ENCODE measurements around the gene OR52N2.
A peak's percentile ranks its signal among the peaks of the same experiment; 100 is the strongest.

OR52N2 gene

DNA sequence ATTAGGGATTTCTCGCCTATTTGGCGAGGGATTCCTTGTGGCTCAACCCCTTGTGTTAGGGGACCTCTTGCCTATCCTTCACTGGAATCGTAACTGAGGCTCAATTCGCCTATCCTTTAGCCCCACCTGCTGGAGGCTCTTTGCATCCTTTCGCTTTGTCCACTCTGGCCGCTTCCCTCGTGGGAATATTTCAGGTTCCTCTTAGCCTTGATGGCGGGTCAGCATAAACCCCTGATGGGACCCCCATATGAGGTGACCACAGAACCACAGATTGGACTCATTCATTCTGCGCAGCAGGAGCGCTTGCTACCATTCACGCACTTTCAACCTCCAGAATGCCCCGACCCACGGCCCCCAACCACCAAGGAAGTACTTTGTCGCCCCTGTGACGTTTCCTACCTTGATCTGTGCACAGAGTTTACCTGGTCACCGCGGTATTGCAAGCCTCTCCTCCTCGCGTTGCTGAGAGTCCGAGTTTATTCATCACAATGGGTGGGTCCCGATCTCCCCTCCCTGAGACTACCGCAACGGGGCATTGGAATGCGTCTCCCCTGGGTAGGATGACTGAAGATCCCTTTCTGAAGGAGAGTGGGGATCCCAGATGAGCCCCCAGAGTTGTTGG, at the start of gene OR52N2:
OR52N2 (plus strand) TSS at position 425 of the 622 bp plus-strand sequence. CDS start 11,412 bp downstream, outside the sequence.
- in situ Hi-C loops (cut with HindIII; ENCODE audit: low pct_unique_long_range_greater_than_20kb, low sequenced_read_pairs) = no loop called here
- peak in 1 of 2 experiments; percentile 82 for DNase-seq (ENCODE audit: low read depth in 1 of 2, low spot score in 1 of 2)
- no peak for TF ChIP-seq JUND (IDR thresholded peaks at IDR 0.05; ENCODE audit: low read depth)

DNA sequence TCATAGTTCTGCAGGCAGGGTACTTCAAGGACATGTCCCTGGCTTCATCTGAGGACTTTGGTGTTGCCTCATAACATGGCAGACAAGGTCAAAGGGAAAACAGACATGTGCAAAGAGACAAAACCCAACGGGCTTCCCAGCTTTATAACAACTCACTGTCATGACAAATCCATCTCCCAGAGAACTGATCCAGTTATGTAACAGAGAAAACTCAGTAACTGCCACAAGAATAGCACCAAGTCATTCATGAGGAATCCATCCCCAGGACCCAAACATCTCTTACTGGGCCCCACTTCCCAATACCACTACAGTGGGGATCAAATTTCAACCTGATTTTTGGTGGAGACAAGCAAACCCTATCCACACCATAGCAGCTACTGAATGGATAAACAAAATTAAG, 41.7 kb upstream of the OR52N2 start:
- TF ChIP-seq JUND (IDR thresholded peaks at IDR 0.05; ENCODE audit: low read depth) = no peak
- no peak for DNase-seq (ENCODE audit: low read depth in 1 of 2, low spot score in 1 of 2)
- in situ Hi-C loops (cut with HindIII; ENCODE audit: low pct_unique_long_range_greater_than_20kb, low sequenced_read_pairs) = no loop called here

DNA sequence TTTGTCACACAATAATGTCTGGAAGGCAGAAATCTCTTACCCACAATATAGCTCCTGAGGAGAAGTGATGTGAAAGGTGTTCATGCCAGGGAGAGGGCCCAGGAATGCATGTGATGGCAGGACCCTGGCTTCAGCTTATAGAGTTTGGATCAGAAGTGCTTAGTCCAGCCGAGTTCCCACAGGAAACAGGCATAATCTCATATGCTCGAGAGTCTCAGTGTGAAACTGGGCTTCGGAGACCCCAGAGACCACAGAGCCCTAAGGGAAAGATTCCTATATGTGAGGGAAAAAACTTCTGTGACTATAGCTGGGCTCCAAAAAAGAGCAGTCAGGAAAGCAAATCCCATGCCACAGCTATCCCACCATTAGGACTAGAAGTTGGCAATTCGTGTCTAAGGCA, 25.5 kb upstream of the OR52N2 start, which contains the start of gene OR52N5:
OR52N5 (minus strand) TSS at position 101 of the 400 bp plus-strand sequence. CDS start 4,721 bp downstream, outside the sequence.
- no peak for TF ChIP-seq JUND (IDR thresholded peaks at IDR 0.05; ENCODE audit: low read depth)
- no peak for DNase-seq (ENCODE audit: low read depth in 1 of 2, low spot score in 1 of 2)
- in situ Hi-C loops (cut with HindIII; ENCODE audit: low pct_unique_long_range_greater_than_20kb, low sequenced_read_pairs) = no loop called here

DNA sequence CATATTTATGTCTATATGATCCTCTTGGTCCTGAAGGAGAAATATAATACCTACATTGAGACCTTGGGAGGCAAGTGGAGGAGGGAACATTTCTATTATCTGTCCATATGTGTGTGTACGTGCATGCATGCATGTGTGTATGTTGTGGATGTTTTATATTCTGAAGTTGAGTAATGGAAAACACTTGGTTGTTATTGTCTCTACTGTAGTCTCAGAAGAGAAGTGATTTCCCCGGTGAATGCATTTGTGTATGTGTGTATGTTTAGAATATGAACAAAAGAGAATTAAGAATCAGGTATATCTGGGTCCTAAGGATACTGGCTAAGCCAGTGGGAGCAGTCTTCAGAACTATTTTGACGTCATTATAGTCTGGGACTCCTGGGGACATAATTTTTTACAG, 17.6 kb upstream of the OR52N2 start, which contains the start of gene OR52N1:
OR52N1 (minus strand) TSS at position 101 of the 400 bp plus-strand sequence. CDS start 2,449 bp downstream, outside the sequence.
- TF ChIP-seq JUND (IDR thresholded peaks at IDR 0.05; ENCODE audit: low read depth) = no peak
- DNase-seq (ENCODE audit: low read depth in 1 of 2, low spot score in 1 of 2) = no peak
- in situ Hi-C loops (cut with HindIII; ENCODE audit: low pct_unique_long_range_greater_than_20kb, low sequenced_read_pairs) = no loop called here

DNA sequence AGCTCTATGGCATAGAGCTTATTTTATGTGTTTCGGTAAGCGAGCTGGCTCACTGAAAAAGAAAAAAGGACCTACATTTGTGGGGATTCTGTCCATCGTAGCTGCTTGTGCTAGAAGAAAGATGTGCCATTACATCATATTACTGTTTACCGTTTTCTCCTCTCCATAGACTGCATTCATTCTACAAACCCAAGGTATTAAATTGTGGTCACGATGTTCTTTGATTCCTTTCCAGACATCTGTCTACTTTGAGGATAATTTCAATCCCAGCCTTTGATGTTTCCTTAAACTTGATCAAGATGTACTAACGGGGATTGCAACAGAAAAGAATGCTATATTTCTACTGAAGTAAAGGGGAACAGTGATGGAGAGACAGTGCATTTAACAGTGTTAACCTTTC, 12.2 kb upstream of the OR52N2 start:
- in situ Hi-C loops (cut with HindIII; ENCODE audit: low pct_unique_long_range_greater_than_20kb, low sequenced_read_pairs) = no loop called here
- no peak for DNase-seq (ENCODE audit: low read depth in 1 of 2, low spot score in 1 of 2)
- TF ChIP-seq JUND (IDR thresholded peaks at IDR 0.05; ENCODE audit: low read depth) = no peak

DNA sequence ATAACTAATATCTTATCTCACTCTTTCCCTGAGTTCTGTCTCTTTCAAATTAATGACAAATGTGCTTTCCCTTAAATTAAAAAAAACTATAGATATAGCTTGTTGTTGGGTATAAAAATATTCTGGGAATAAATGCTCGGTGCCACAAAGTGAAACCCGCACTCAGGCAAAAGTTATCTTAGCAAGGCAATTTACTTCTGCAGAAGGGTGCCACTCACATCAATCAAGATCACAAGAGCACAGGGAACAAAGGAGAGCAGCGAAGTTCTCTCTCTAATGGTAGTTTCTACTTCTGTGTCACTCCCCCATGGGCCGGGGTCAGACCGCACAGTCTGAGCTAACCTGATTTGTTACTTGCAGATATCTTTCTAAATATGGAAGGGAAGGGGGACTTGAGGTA, 4.7 kb upstream of the OR52N2 start:
- in situ Hi-C loops (cut with HindIII; ENCODE audit: low pct_unique_long_range_greater_than_20kb, low sequenced_read_pairs) = no loop called here
- no peak for DNase-seq (ENCODE audit: low read depth in 1 of 2, low spot score in 1 of 2)
- TF ChIP-seq JUND (IDR thresholded peaks at IDR 0.05; ENCODE audit: low read depth) = no peak

DNA sequence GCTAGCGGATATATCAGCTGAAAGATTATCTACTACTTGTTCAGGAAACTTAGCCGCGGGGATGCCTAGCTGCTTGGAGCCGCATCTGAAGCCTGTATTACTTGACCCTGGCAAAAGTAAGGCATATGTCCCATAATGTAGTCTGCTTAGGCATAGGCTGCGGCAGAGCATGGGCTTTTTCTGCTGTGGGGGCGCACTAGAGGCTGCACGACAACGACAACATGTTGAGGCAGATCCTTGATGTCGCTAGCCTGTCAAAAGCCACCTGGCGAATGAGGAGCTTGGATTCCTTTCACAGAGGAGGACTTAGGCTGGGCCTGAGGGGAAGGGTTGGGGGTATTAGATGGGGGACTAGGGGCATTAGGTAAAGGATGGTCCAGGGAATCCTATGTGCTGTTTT, 1.1 kb upstream of the OR52N2 start:
- DNase-seq (ENCODE audit: low read depth in 1 of 2, low spot score in 1 of 2) = no peak
- no peak for TF ChIP-seq JUND (IDR thresholded peaks at IDR 0.05; ENCODE audit: low read depth)
- in situ Hi-C loops (cut with HindIII; ENCODE audit: low pct_unique_long_range_greater_than_20kb, low sequenced_read_pairs) = no loop called here

DNA sequence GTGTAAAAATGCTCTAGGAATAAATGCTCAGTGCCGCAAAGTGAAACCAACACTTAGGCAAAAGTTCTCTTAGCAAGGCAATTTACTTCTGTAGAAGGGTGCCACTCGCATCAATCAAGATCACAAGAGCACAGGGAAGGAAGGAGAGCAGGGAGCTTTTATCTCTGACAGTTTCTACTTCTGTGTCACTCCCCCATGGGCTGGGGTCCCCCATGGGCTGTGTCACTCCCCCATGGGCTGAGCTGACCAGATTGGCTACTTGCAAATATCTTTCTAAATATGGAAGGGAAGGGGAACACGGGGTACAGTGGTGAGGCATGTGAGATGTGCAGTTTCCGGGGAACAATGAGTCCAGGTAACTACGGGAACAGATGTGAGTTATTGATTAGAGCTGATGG, 397 bp downstream of the OR52N2 start:
- no peak for TF ChIP-seq JUND (IDR thresholded peaks at IDR 0.05; ENCODE audit: low read depth)
- in situ Hi-C loops (cut with HindIII; ENCODE audit: low pct_unique_long_range_greater_than_20kb, low sequenced_read_pairs) = no loop called here
- no peak for DNase-seq (ENCODE audit: low read depth in 1 of 2, low spot score in 1 of 2)

DNA sequence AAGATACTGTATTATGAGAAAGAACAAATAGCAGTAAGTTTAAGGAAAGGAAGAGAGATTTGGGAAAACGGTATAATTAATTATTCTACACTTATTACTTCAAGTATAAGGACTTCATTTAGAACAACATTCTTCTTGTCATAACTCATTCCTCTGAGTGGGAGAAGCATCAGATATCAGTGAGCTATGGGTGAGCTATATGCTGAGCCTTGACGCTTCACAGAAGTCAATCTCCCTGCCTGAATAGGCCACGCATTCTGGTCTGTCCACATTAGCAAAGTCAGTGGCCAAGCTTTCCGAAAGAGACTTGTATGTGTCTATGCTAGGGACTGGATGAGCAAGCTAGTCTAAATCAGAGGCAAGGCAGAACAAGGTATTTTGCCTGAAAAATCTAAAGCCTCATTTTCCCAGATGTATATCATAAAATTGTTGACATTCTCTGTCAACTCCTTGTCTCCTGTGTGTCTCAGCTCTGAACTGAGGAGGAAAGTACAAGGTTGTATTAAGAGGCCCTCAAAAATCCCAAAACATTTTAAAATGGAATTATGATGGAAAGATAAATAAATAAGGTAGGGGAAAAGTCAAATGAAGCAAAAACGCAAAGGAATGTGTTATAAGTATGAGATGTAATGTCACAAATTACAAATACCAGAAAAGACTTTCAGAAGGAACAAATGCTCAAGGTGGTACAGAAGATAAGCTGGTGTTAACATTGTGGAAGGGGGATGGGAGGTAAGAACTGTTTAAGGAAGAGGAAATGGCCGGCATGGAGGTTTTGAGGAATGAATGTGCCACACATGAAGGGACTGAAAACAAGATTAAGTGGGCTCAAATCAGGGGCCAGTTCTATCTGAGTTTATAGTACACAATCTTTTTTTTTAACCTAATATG, 1.4 kb downstream of the OR52N2 start:
- no peak for TF ChIP-seq JUND (IDR thresholded peaks at IDR 0.05; ENCODE audit: low read depth)
- in situ Hi-C loops (cut with HindIII; ENCODE audit: low pct_unique_long_range_greater_than_20kb, low sequenced_read_pairs) = no loop called here
- DNase-seq (ENCODE audit: low read depth in 1 of 2, low spot score in 1 of 2) = no peak

DNA sequence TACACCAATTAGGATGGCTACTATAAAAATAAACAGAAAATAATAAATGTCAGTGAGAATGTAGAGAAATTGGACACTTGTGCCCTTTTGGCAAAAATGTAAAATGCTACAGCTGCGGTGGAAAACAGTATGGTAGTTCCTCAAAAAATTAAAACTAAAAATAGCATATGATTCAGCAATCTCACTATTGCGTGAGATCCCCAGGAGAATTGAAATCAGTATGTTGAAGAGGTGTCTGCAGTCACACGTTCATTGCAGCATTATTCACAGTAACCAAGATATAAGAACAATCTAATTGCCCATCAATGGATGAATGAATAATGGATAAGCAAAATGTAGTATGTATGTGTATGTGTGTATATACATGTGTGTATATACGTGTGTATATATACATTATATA, 6.8 kb downstream of the OR52N2 start:
- no peak for DNase-seq (ENCODE audit: low read depth in 1 of 2, low spot score in 1 of 2)
- in situ Hi-C loops (cut with HindIII; ENCODE audit: low pct_unique_long_range_greater_than_20kb, low sequenced_read_pairs) = no loop called here
- TF ChIP-seq JUND (IDR thresholded peaks at IDR 0.05; ENCODE audit: low read depth) = no peak

DNA sequence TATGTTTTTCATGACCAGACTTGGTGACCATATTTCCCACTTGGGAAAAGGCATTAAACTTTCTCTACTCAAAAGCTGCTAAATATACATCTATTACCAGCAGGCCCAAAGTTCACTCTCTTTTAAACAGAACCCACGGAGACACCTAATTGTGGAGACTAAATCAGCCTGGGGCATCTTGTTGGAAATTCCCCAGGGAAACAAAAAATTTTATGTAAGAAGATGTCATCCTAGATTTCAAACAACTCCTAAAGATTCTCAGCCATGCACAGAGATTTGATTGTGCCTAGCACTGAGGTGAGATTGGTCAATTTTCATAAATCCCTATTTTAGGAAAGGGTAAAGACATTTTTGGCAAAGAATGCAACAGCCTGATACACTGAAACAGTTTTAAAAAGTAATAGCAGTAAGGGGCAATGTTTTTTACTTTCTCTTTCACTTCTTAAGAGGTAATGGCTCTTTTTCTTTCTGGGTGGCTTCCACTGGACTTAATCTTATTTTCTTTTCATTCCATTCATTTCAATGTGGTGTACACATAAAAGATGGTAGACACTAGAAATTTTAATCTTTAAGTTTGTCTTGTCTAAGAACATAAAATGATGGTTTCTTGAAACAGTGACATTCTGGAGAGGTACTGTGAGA, 9.6 kb downstream of the OR52N2 start:
- in situ Hi-C loops (cut with HindIII; ENCODE audit: low pct_unique_long_range_greater_than_20kb, low sequenced_read_pairs) = no loop called here

DNA sequence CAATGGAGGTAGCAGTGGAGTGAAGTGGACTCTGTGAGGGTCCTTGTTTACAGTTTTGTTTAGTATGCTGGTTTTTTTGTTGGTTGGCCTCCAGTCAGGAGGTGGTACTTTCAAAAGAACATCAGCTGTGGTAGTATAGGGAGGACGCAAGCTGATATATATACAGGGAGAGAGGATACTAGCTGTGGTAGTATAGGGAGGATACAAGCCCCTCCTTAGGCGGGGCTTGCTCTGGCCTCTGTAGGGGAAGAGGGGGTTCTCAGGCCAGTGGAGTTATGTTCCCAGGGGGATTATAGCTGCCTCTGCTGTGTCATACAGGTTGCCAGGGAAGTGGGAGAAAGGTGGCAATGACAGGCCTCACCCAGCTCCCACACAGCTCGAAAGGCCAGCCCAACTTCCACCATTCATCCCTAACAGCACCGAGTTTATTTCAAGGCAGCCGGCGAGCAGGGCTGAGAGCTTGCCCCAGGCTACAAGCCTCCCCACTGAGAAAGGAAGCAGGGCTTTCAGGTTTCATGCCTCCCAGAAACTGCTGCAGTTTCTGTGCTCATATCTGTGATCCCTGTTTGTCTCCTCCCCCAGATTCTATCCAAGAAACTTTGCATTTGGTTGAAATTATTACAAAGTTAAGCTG, 22.6 kb downstream of the OR52N2 start:
- TF ChIP-seq JUND (IDR thresholded peaks at IDR 0.05; ENCODE audit: low read depth) = no peak
- in situ Hi-C loops (cut with HindIII; ENCODE audit: low pct_unique_long_range_greater_than_20kb, low sequenced_read_pairs) = no loop called here
- no peak for DNase-seq (ENCODE audit: low read depth in 1 of 2, low spot score in 1 of 2)

More for the DNA sequence above, 9.6 kb downstream of the OR52N2 start:
- TF ChIP-seq JUND (IDR thresholded peaks at IDR 0.05; ENCODE audit: low read depth) = no peak
- no peak for DNase-seq (ENCODE audit: low read depth in 1 of 2, low spot score in 1 of 2)

Measured in T47D (cell line).